Measurements from ENCODE around the gene TIMP4. TPM values are rescaled to one million over a fixed set of nuclear protein-coding genes. Genes with fewer than 3 reads are reported as not detected.

Gene TIMP4
- total and polyA plus RNA-seq, 11 donors: 3.0 to 57.9 (median 18.6) TPM

GRCh38 chr3:12194209-12194608, 35.5 kb upstream of the TIMP4 start:
- peak overlapping the region in 2 of 12 donors; percentile 10 to 34 for H3K27ac ChIP-seq
- H3K4me1 ChIP-seq: peaks cover 0 to 58% (median 2%) of the 10 kb centered on the region in 12 donors
- intact Hi-C loops (cut with DNase I): no loop called here

GRCh38 chr3:12193485-12194165, 34.9 kb upstream of the TIMP4 start:
- intact Hi-C loops (cut with DNase I): no loop called here

More at GRCh38 chr3:12194209-12194608, 35.5 kb upstream of the TIMP4 start:
- H3K27me3 ChIP-seq: no peaks in the 10 kb centered on the region
- TF ChIP-seq POLR2A (IDR thresholded peaks at IDR 0.05) (no peak), CTCF (IDR thresholded peaks at IDR 0.05) (no peak)
- no peaks in the 10 kb centered on the region for H3K36me3 ChIP-seq
- no peaks in the 10 kb centered on the region for H3K9me3 ChIP-seq
- no peak for DNase-seq
- H3K4me3 ChIP-seq: no peak overlapping the region
- peak in 3 of 4 donors; percentile 55 to 64 (median 61) for ATAC-seq
- 63 to 69% (median 64%) methylated on average over 3 of the region's 3 CpGs for WGBS, 4 donors

GRCh38 chr3:12192655-12193484, 34.2 kb upstream of the TIMP4 start:
- Histone ChIP-seq H3K4me3 (no peak overlapping the region), H3K4me1 (peaks cover 0 to 63% (median 7%) of the 10 kb centered on the region in 12 donors), H3K9me3 (no peaks in the 10 kb centered on the region), H3K27ac (peak overlapping the region in 1 of 12 donors; percentile 34), H3K27me3 (no peaks in the 10 kb centered on the region), H3K36me3 (no peaks in the 10 kb centered on the region)
- intact Hi-C loops (cut with DNase I): no loop called here
- no peak for DNase-seq
- no peak for ATAC-seq
- 82 to 93% (median 90%) methylated on average over 3 of the region's 3 CpGs for WGBS, 4 donors
- TF ChIP-seq CTCF (IDR thresholded peaks at IDR 0.05) (no peak), POLR2A (IDR thresholded peaks at IDR 0.05) (no peak)

More at GRCh38 chr3:12193485-12194165, 34.9 kb upstream of the TIMP4 start:
- no peak for TF ChIP-seq CTCF (IDR thresholded peaks at IDR 0.05)
- no peak for TF ChIP-seq POLR2A (IDR thresholded peaks at IDR 0.05)
- Histone ChIP-seq H3K9me3 (no peaks in the 10 kb centered on the region), H3K27me3 (no peaks in the 10 kb centered on the region), H3K27ac (peak overlapping the region in 2 of 12 donors; percentile 10 to 34), H3K4me1 (peaks cover 0 to 63% (median 4%) of the 10 kb centered on the region in 12 donors), H3K36me3 (no peaks in the 10 kb centered on the region), H3K4me3 (no peak overlapping the region)
- DNase-seq (peak in 1 of 5 donors; percentile 59), ATAC-seq (peak in 3 of 4 donors; percentile 68 to 87 (median 87))
- WGBS, 4 donors: 98 to 100% (median 99%) methylated on average over 1 of the region's 1 CpG

GRCh38 chr3:12192173-12192572, 33.5 kb upstream of the TIMP4 start:
- WGBS, 4 donors: 88 to 95% (median 91%) methylated on average over 8 of the region's 8 CpGs
- TF ChIP-seq CTCF (IDR thresholded peaks at IDR 0.05): no peak
- TF ChIP-seq POLR2A (IDR thresholded peaks at IDR 0.05): no peak
- H3K4me1 ChIP-seq: peaks cover 0 to 66% (median 7%) of the 10 kb centered on the region in 12 donors
- ATAC-seq (no peak), DNase-seq (no peak)
- no peaks in the 10 kb centered on the region for H3K36me3 ChIP-seq
- H3K4me3 ChIP-seq: no peak overlapping the region
- intact Hi-C loops (cut with DNase I): no loop called here
- no peak overlapping the region for H3K27ac ChIP-seq
- H3K27me3 ChIP-seq: no peaks in the 10 kb centered on the region
- no peaks in the 10 kb centered on the region for H3K9me3 ChIP-seq
